Neural cell (in vitro differentiated cells): ENCODE measurements around the gene CASP2. TPM values are rescaled to one million over a fixed set of nuclear protein-coding genes. Genes with fewer than 3 reads are reported as not detected.
A peak's percentile ranks its signal among the peaks of the same experiment; 100 is the strongest.
"Not testable (repeated sequence)": the region's sequence is repeated elsewhere in the genome, so short reads cannot be mapped to it uniquely, and the experiment has no call there.

ENCODE experiments used
- H2AFZ ChIP-seq: fragments of 200-600, 300-800 bp; sonication (generic), shearing (Covaris generic); 2 replicates; pipeline ENCODE4 v1.6.0; 2014; ENCODE audit warnings: low read depth, mild to moderate bottlenecking, antibody characterized with exemption, low read length, moderate library complexity
- H3F3A ChIP-seq: fragments of 200-600 bp; shearing (Covaris generic); 2 replicates; pipeline ENCODE4 v1.6.1; 2016; ENCODE audit warnings: mild to moderate bottlenecking, moderate library complexity, mixed read lengths, antibody characterized with exemption, low read length; ENCODE audit not compliant: insufficient read depth, poor library complexity, severe bottlenecking
- H3K27ac ChIP-seq: fragments of 200-600, 300-800 bp; sonication (generic), shearing (Covaris generic); 2 replicates; pipeline ENCODE4 v1.5.1; 2014; ENCODE audit warnings: mild to moderate bottlenecking, low read length, moderate library complexity
- H3K27me3 ChIP-seq: fragments of 300-800, 200-600 bp; sonication (generic), shearing (Covaris generic); 2 replicates; pipeline ENCODE4 v1.6.0; 2014; ENCODE audit warnings: mild to moderate bottlenecking, low read depth, low read length, moderate library complexity; ENCODE audit not compliant: insufficient read depth
- H3K36me3 ChIP-seq: fragments of 300-800, 200-600 bp; sonication (generic), shearing (Covaris generic); 2 replicates; pipeline ENCODE4 v1.5.1; 2014; ENCODE audit warnings: mild to moderate bottlenecking, antibody characterized with exemption, low read length, moderate library complexity; ENCODE audit not compliant: insufficient read depth
- H3K4me2 ChIP-seq: fragments of 300-800, 200-600 bp; sonication (generic), shearing (Covaris generic); 2 replicates; pipeline ENCODE4 v1.6.0; 2014; ENCODE audit warnings: mild to moderate bottlenecking, low read length
- H3K4me3 ChIP-seq: fragments of 300-800, 200-600 bp; sonication (generic), shearing (Covaris generic); 2 replicates; pipeline ENCODE4 v1.5.1; 2014; ENCODE audit warnings: mild to moderate bottlenecking, low read length, moderate library complexity
- H3K79me2 ChIP-seq: fragments of 200-600 bp; shearing (Covaris generic); replicated peaks from 2 replicates; pipeline ENCODE4 v1.6.0; 2014; ENCODE audit warnings: mild to moderate bottlenecking, low read length, moderate library complexity; ENCODE audit not compliant: insufficient read depth
- H3K9ac ChIP-seq: fragments of 300-800, 200-600 bp; sonication (generic), shearing (Covaris generic); 2 replicates; pipeline ENCODE4 v1.6.1; 2016; ENCODE audit warnings: mild to moderate bottlenecking, low read length, mixed read lengths
- H3K9me2 ChIP-seq: fragments of 200-600 bp; shearing (Covaris generic); 2 replicates; pipeline ENCODE4 v1.6.1; 2016; ENCODE audit warnings: mild to moderate bottlenecking, low read length, mixed read lengths; ENCODE audit not compliant: insufficient read depth
- H3K9me3 ChIP-seq: fragments of 200-600, 300-800 bp; sonication (generic), shearing (Covaris generic); 2 replicates; pipeline ENCODE4 v1.6.1; 2016; ENCODE audit warnings: mild to moderate bottlenecking, mixed run types, low read length, moderate library complexity, mixed read lengths
- H4K20me1 ChIP-seq: fragments of 200-600 bp; shearing (Covaris generic); 2 replicates; pipeline ENCODE4 v1.6.1; 2016; ENCODE audit warnings: mild to moderate bottlenecking, mixed run types; ENCODE audit not compliant: insufficient read depth
- EP300 ChIP-seq: fragments of 450-650 bp; conservative IDR thresholded peaks from 2 replicates; pipeline ENCODE4 v1.6.1; 2014; ENCODE audit warnings: antibody characterized with exemption, mild to moderate bottlenecking, moderate library complexity; ENCODE audit not compliant: poor library complexity, severe bottlenecking
- EZH2 ChIP-seq: fragments of 200-600, 300-800 bp; shearing (Covaris generic), sonication (generic); IDR thresholded peaks from 2 replicates; pipeline ENCODE4 v1.6.1; 2014; ENCODE audit warnings: antibody characterized with exemption, low read length, borderline replicate concordance, mild to moderate bottlenecking; ENCODE audit not compliant: insufficient read depth, poor library complexity, severe bottlenecking
- MXI1 ChIP-seq: fragments of 450-650 bp; conservative IDR thresholded peaks from 2 replicates; pipeline ENCODE4 v1.6.1; 2014; ENCODE audit warnings: antibody characterized with exemption, mild to moderate bottlenecking; ENCODE audit not compliant: poor library complexity, severe bottlenecking
- POLR2AphosphoS5 ChIP-seq: IDR thresholded peaks from 2 replicates; pipeline ENCODE4 v1.6.1; 2012
- RAD21 ChIP-seq: fragments of 450-650 bp; conservative IDR thresholded peaks from 2 replicates; pipeline ENCODE4 v1.6.1; 2014; ENCODE audit warnings: antibody characterized with exemption, mild to moderate bottlenecking, moderate library complexity
- REST ChIP-seq: IDR thresholded peaks from 2 replicates; pipeline ENCODE4 v1.6.1; 2012; ENCODE audit warnings: borderline replicate concordance
- SMC3 ChIP-seq: fragments of 450-650 bp; conservative IDR thresholded peaks from 2 replicates; pipeline ENCODE4 v1.6.1; 2014; ENCODE audit warnings: antibody characterized with exemption, mild to moderate bottlenecking, moderate library complexity; ENCODE audit not compliant: poor library complexity
- TAF1 ChIP-seq: IDR thresholded peaks from 2 replicates; pipeline ENCODE4 v1.6.1; 2012; ENCODE audit warnings: low read depth
- polyA plus RNA-seq: library from polyadenylated mRNA; depleted of rRNA; stranded (reverse); fragments of >200 nt; gene quantifications from 2 replicates; pipeline ENCODE4 v1.2.3, GENCODE V29; 2014
- TF ChIP-seq, protein P1 (sequence below): fragments of 450-650 bp; IDR thresholded peaks from 2 replicates; pipeline ENCODE4 v1.5.1; 2014; ENCODE audit warnings: antibody characterized with exemption, mild to moderate bottlenecking, moderate library complexity; ENCODE audit not compliant: poor library complexity, severe bottlenecking

The CASP2 gene
- polyA plus RNA-seq, 1 donor from 2014 or later: 9.0 TPM

DNA sequence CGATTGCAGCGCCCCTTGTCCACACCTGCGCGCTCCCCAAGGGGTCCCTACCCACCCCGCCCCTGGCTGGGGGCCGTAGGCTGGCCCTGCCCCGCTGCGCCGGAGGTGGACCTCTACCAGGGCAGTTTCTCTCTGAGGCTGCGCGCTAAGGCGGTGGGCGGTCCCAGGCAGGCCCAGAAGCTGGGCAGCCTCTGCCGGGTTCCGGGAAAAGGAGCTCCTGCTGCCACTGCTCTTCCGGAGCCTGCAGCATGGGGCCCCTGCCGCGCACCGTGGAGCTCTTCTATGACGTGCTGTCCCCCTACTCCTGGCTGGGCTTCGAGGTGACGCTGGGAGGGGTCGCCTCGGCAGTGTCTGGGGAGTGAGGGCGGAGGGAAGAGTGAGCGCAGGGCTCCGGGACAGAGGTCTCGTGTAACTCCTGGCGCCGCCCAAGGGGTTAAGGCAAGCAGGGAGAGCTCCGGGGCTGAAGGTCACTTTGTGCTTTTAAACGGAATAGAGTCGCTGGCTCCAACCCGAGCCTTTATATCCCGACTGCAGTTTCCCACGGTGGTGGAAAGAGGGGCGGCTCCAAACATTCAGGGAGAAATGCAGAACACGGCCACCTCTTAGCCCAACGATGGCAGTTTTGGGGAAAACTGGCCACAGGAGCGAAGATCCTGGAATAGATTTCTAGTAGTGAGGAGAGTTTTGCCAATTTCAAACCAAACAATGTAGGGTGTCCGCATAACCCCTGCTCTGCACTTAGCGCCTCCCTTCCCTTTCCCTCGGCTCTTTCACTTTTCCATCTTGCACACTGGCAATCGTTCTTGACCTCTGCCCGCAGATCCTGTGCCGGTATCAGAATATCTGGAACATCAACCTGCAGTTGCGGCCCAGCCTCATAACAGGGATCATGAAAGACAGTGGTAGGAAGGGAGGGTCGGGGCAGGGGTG, 24.6 kb upstream of the CASP2 start, which contains the start of gene GSTK1:
Gene GSTK1 (plus strand): TSS at position 176 of the 930 bp plus-strand sequence. CDS start 73 bp downstream, at position 249.
- Histone ChIP-seq H3K27me3 (no peaks in the 10 kb centered on the region), H3K36me3 (no peaks in the 10 kb centered on the region), H3F3A (no peaks in the 10 kb centered on the region), H4K20me1 (no peaks in the 10 kb centered on the region), H3K9ac (peak within 1 kb of the TSS; percentile 57), H3K9me2 (no peaks in the 10 kb centered on the region), H3K79me2 (no peaks in the 10 kb centered on the region), H3K4me2 (no peak within 1 kb of the TSS), H3K4me3 (peak within 1 kb of the TSS; percentile 70), H2AFZ (peak within 1 kb of the TSS; percentile 56), H3K27ac (no peak within 1 kb of the TSS), H3K9me3 (no peaks in the 10 kb centered on the region)
- TF ChIP-seq SMC3: no peak
- TF ChIP-seq POLR2AphosphoS5: no peak
- no peak for TF ChIP-seq MXI1
- TF ChIP-seq RAD21: no peak
- TF ChIP-seq REST: no peak
- TF ChIP-seq, protein P1, sequence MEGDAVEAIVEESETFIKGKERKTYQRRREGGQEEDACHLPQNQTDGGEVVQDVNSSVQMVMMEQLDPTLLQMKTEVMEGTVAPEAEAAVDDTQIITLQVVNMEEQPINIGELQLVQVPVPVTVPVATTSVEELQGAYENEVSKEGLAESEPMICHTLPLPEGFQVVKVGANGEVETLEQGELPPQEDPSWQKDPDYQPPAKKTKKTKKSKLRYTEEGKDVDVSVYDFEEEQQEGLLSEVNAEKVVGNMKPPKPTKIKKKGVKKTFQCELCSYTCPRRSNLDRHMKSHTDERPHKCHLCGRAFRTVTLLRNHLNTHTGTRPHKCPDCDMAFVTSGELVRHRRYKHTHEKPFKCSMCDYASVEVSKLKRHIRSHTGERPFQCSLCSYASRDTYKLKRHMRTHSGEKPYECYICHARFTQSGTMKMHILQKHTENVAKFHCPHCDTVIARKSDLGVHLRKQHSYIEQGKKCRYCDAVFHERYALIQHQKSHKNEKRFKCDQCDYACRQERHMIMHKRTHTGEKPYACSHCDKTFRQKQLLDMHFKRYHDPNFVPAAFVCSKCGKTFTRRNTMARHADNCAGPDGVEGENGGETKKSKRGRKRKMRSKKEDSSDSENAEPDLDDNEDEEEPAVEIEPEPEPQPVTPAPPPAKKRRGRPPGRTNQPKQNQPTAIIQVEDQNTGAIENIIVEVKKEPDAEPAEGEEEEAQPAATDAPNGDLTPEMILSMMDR: no peak
- TF ChIP-seq EP300: no peak
- TF ChIP-seq TAF1: no peak
- no peak for TF ChIP-seq EZH2

DNA sequence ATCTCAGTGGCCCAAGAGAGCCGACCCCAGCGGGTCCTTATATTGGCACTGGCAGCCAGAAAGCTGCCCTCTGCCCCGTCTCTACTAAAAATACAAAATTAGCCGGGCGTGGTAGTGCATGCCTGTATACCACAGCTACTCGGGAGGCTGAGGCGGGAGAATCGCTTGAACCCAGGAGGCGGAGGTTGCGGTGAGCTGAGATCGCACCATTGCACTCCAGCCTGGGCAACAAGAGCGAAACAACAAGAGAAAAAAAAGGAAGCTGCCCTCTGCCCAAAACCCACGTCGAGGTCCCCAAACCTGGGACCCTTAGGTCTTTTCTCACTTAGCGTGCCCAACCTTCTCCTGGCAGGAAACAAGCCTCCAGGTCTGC, 24.0 kb upstream of the CASP2 start:
- peak overlapping the region; percentile 70 for H3K4me3 ChIP-seq
- not testable (repeated sequence) for H3K36me3 ChIP-seq, H3K4me2 ChIP-seq, H3K9ac ChIP-seq, H3K27ac ChIP-seq, H3F3A ChIP-seq, H3K9me3 ChIP-seq, H4K20me1 ChIP-seq, H3K79me2 ChIP-seq, H3K27me3 ChIP-seq, H3K9me2 ChIP-seq, H2AFZ ChIP-seq
